ENCODE results near the gene MAML2. TPM values are rescaled to one million over a fixed set of nuclear protein-coding genes. Genes with fewer than 3 reads are reported as not detected.
A peak's percentile ranks its signal among the peaks of the same experiment; 100 is the strongest.

The MAML2 gene
- total RNA-seq, 4 donors from 2014 or later, result 15.9 to 31.9 (median 24.9) TPM

- in situ Hi-C loops (cut with MboI; ENCODE audit: low pct_ligation_motif_present in 1 of 4, low pct_unique_long_range_greater_than_20kb in 1 of 4, low sequenced_read_pairs in 3 of 4), result no loop called here
- Histone ChIP-seq H3K4me1 (peaks cover 15 to 54% (median 40%) of the 10 kb centered on the region in 4 donors), H3K27ac (peak overlapping the region; percentile 42 to 68 (median 60)), H3K36me3 (no peaks in the 10 kb centered on the region), H3K27me3 (no peaks in the 10 kb centered on the region), H3K9me3 (no peaks in the 10 kb centered on the region), H3K4me3 (no peak overlapping the region)
- TF ChIP-seq POLR2AphosphoS5 (IDR thresholded peaks at IDR 0.05) (peak in 2 of 3 donors; percentile 17 to 52), EP300 (IDR thresholded peaks at IDR 0.05; ENCODE audit: low read depth) (no peak)
- DNase-seq, result peak; percentile 52
- intact Hi-C loops (cut with DNase I; ENCODE audit: low total_unique reads), result no loop called here
- WGBS, 2 donors (ENCODE audit: low coverage in 1 of 2), result 43 to 58% methylated on average over 2 of the region's 2 CpGs
Measured at GRCh38 chr11:96095884-96096303, 247.1 kb downstream of the MAML2 start.

- intact Hi-C loops (cut with DNase I; ENCODE audit: low total_unique reads) (no loop called here), in situ Hi-C loops (cut with MboI; ENCODE audit: low pct_ligation_motif_present in 1 of 4, low pct_unique_long_range_greater_than_20kb in 1 of 4, low sequenced_read_pairs in 3 of 4) (no loop called here)
- H3K27ac ChIP-seq, result no peak overlapping the region
- TF ChIP-seq EP300 (IDR thresholded peaks at IDR 0.05; ENCODE audit: low read depth) (no peak), POLR2A (IDR thresholded peaks at IDR 0.05) (no peak), POLR2AphosphoS5 (IDR thresholded peaks at IDR 0.05) (no peak), CTCF (IDR thresholded peaks at IDR 0.05) (no peak)
- WGBS, 2 donors (ENCODE audit: low coverage in 1 of 2), result 61 to 72% methylated on average over 2 of the region's 2 CpGs
- DNase-seq, result no peak
- no peaks in the 10 kb centered on the region for H3K9me3 ChIP-seq
- no peaks in the 10 kb centered on the region for H3K36me3 ChIP-seq
- H3K27me3 ChIP-seq, result no peaks in the 10 kb centered on the region
- peaks cover 15 to 59% (median 37%) of the 10 kb centered on the region in 4 donors for H3K4me1 ChIP-seq
- no peak overlapping the region for H3K4me3 ChIP-seq
Measured at GRCh38 chr11:96094156-96094555, 248.8 kb downstream of the MAML2 start.

- 98% methylated on average over 8 of the region's 8 CpGs; no CpG with 5 or more reads in 1 of the 2 donors for WGBS, 2 donors (ENCODE audit: low coverage in 1 of 2)
- DNase-seq, result no peak
- Histone ChIP-seq H3K36me3 (no peaks in the 10 kb centered on the region), H3K27ac (no peak overlapping the region), H3K4me1 (peaks cover 3 to 47% (median 21%) of the 10 kb centered on the region in 4 donors), H3K9me3 (no peaks in the 10 kb centered on the region), H3K4me3 (no peak overlapping the region), H3K27me3 (no peaks in the 10 kb centered on the region)
- intact Hi-C loops (cut with DNase I; ENCODE audit: low total_unique reads) (no loop called here), in situ Hi-C loops (cut with MboI; ENCODE audit: low pct_ligation_motif_present in 1 of 4, low pct_unique_long_range_greater_than_20kb in 1 of 4, low sequenced_read_pairs in 3 of 4) (no loop called here)
- TF ChIP-seq CTCF (IDR thresholded peaks at IDR 0.05), result no peak
- TF ChIP-seq EP300 (IDR thresholded peaks at IDR 0.05; ENCODE audit: low read depth), result no peak
- no peak for TF ChIP-seq POLR2A (IDR thresholded peaks at IDR 0.05)
- TF ChIP-seq POLR2AphosphoS5 (IDR thresholded peaks at IDR 0.05), result no peak
Measured at GRCh38 chr11:96092511-96092910, 250.5 kb downstream of the MAML2 start.

- Histone ChIP-seq H3K4me1 (peaks cover 0 to 36% (median 12%) of the 10 kb centered on the region in 4 donors), H3K27me3 (no peaks in the 10 kb centered on the region), H3K9me3 (no peaks in the 10 kb centered on the region), H3K4me3 (no peak overlapping the region), H3K36me3 (no peaks in the 10 kb centered on the region), H3K27ac (no peak overlapping the region)
- intact Hi-C loops (cut with DNase I; ENCODE audit: low total_unique reads), result no loop called here
- in situ Hi-C loops (cut with MboI; ENCODE audit: low pct_ligation_motif_present in 1 of 4, low pct_unique_long_range_greater_than_20kb in 1 of 4, low sequenced_read_pairs in 3 of 4), result no loop called here
- no peak for DNase-seq
- TF ChIP-seq CTCF (IDR thresholded peaks at IDR 0.05) (no peak), POLR2AphosphoS5 (IDR thresholded peaks at IDR 0.05) (no peak), POLR2A (IDR thresholded peaks at IDR 0.05) (no peak), EP300 (IDR thresholded peaks at IDR 0.05; ENCODE audit: low read depth) (no peak)
- WGBS, 2 donors (ENCODE audit: low coverage in 1 of 2), result 79% methylated on average over 1 of the region's 1 CpG; no CpG with 5 or more reads in 1 of the 2 donors
Measured at GRCh38 chr11:96091476-96091875, 251.5 kb downstream of the MAML2 start.

- DNase-seq, result no peak
- in situ Hi-C loops (cut with MboI; ENCODE audit: low pct_ligation_motif_present in 1 of 4, low pct_unique_long_range_greater_than_20kb in 1 of 4, low sequenced_read_pairs in 3 of 4), result no loop called here
- Histone ChIP-seq H3K27me3 (no peaks in the 10 kb centered on the region), H3K4me1 (peaks cover 0 to 29% (median 5%) of the 10 kb centered on the region in 4 donors), H3K4me3 (no peak overlapping the region), H3K36me3 (no peaks in the 10 kb centered on the region), H3K9me3 (no peaks in the 10 kb centered on the region), H3K27ac (no peak overlapping the region)
- 77 to 86% methylated on average over 4 to 5 of the region's 5 CpGs for WGBS, 2 donors (ENCODE audit: low coverage in 1 of 2)
- intact Hi-C loops (cut with DNase I; ENCODE audit: low total_unique reads), result no loop called here
- TF ChIP-seq CTCF (IDR thresholded peaks at IDR 0.05) (no peak), POLR2AphosphoS5 (IDR thresholded peaks at IDR 0.05) (no peak), POLR2A (IDR thresholded peaks at IDR 0.05) (no peak), EP300 (IDR thresholded peaks at IDR 0.05; ENCODE audit: low read depth) (no peak)
Measured at GRCh38 chr11:96090711-96091110, 252.3 kb downstream of the MAML2 start.
